Glutamatergic neuron (in vitro differentiated cells): ENCODE results near the gene TRIM21. TPM values are rescaled to one million over a fixed set of nuclear protein-coding genes. Genes with fewer than 3 reads are reported as not detected.
"Not testable (repeated sequence)": the region's sequence is repeated elsewhere in the genome, so short reads cannot be mapped to it uniquely, and the experiment has no call there.

Experiments used
- DNase-seq: peaks from one replicate; pipeline ENCODE4 v3.0.0; 2022
- H3K27ac Mint-ChIP-seq: one replicate; pipeline ENCODE4 v1.8.0; 2020; ENCODE audit warnings: mild to moderate bottlenecking, mixed read lengths, inconsistent platforms; ENCODE audit not compliant: unreplicated experiment
- H3K27me3 Mint-ChIP-seq: one replicate; pipeline ENCODE4 v1.8.0; 2020; ENCODE audit warnings: mild to moderate bottlenecking, moderate library complexity, mixed read lengths, inconsistent platforms; ENCODE audit not compliant: unreplicated experiment
- H3K36me3 Mint-ChIP-seq: one replicate; pipeline ENCODE4 v1.8.0; 2020; ENCODE audit warnings: mild to moderate bottlenecking, mixed read lengths, inconsistent platforms; ENCODE audit not compliant: unreplicated experiment
- H3K4me1 Mint-ChIP-seq: one replicate; pipeline ENCODE4 v1.8.0; 2020; ENCODE audit warnings: mild to moderate bottlenecking, low read depth, mixed read lengths, inconsistent platforms; ENCODE audit not compliant: unreplicated experiment
- H3K4me3 Mint-ChIP-seq: one replicate; pipeline ENCODE4 v1.8.0; 2020; ENCODE audit warnings: mild to moderate bottlenecking, mixed read lengths, inconsistent platforms; ENCODE audit not compliant: unreplicated experiment
- H3K9me3 Mint-ChIP-seq: one replicate; pipeline ENCODE4 v1.8.0; 2020; ENCODE audit warnings: mild to moderate bottlenecking, moderate library complexity, mixed read lengths, inconsistent platforms; ENCODE audit not compliant: unreplicated experiment
- total RNA-seq: library from RNA; stranded (reverse); fragmentation: NEBNext Ultra II Directional; extraction: Animal tissue kit (Norgen Biotek cat#: 25700); gene quantifications from one replicate; pipeline ENCODE4 v1.2.1, GENCODE V29; 2021; ENCODE audit not compliant: unreplicated experiment
- TF ChIP-seq, protein P1 (sequence below): fragments of 200-600 bp; sonication (generic); IDR thresholded peaks from one replicate; pipeline ENCODE4 v1.5.0; 2021; ENCODE audit not compliant: partially characterized antibody, unreplicated experiment

The TRIM21 gene
- total RNA-seq, 1 donor from 2014 or later, result 8.3 TPM

DNA sequence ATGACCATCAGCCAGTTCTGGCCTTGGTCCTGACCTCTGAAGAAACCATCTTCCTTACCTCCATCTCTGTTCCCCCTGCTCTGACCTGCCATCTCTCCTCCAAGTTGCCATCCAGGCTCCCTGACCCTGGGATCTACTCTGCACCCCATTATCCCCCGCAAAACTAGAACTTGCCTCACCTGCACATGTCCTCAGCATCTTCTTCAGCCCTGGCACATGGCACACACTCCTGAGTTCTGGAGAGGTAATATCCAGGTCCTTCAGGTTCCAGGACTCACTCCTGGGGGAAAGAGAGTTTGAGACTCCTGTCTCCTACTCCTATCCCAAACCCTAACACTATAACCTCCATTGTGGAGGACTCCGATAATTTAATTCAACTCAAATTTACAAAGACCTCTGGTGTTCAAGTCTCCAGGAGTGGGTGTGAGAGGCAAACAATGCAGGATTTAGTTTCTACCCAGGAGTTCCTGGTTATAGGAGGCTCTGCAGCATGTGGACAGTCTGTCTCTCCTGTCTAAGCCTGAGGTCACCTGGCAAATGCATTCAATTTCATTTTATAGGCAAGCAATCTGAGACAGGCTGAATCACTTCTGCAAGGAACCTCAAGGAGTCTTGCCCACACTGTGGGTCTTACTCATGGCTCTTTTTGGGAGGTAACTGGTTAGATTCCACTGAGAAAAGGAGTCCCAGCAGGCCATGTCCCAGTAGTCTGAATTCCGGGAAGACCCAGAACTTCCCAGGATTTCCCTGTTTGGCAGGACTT lies 7.3 kb downstream of the TRIM21 start:
- no peaks in the 10 kb centered on the region for H3K36me3 Mint-ChIP-seq

DNA sequence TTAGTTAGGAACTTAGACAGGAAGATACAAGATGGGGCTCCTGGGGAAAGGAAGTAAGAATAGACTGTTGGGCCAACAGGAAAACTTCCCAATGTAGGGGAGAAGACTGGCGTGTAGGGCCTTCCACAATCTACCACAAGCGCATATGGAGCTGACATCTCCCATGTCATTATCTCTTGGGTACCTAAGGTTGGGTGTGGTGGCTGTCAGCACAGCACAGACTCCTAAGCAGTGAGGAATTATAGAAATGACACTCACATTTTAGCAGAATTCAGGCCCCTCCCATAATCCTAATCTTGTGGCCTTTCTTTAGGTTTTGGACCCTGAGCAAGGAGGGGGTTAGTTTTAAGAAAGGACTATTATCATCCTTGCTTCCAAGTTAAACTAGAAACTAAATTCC lies 11.6 kb downstream of the TRIM21 start:
- H3K9me3 Mint-ChIP-seq, result peaks cover 2% of the 10 kb centered on the region
- TF ChIP-seq, protein P1, sequence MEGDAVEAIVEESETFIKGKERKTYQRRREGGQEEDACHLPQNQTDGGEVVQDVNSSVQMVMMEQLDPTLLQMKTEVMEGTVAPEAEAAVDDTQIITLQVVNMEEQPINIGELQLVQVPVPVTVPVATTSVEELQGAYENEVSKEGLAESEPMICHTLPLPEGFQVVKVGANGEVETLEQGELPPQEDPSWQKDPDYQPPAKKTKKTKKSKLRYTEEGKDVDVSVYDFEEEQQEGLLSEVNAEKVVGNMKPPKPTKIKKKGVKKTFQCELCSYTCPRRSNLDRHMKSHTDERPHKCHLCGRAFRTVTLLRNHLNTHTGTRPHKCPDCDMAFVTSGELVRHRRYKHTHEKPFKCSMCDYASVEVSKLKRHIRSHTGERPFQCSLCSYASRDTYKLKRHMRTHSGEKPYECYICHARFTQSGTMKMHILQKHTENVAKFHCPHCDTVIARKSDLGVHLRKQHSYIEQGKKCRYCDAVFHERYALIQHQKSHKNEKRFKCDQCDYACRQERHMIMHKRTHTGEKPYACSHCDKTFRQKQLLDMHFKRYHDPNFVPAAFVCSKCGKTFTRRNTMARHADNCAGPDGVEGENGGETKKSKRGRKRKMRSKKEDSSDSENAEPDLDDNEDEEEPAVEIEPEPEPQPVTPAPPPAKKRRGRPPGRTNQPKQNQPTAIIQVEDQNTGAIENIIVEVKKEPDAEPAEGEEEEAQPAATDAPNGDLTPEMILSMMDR, result no peak
- no peak overlapping the region for H3K27ac Mint-ChIP-seq
- no peak for DNase-seq
- peaks cover 4% of the 10 kb centered on the region for H3K27me3 Mint-ChIP-seq
- no peaks in the 10 kb centered on the region for H3K36me3 Mint-ChIP-seq
- H3K4me1 Mint-ChIP-seq, result no peaks in the 10 kb centered on the region
- no peak overlapping the region for H3K4me3 Mint-ChIP-seq

More for the DNA sequence above, 7.3 kb downstream of the TRIM21 start:
- H3K27me3 Mint-ChIP-seq, result peaks cover 13% of the 10 kb centered on the region
- TF ChIP-seq, protein P1, result no peak
- DNase-seq, result no peak
- no peak overlapping the region for H3K4me3 Mint-ChIP-seq
- no peak overlapping the region for H3K27ac Mint-ChIP-seq
- no peaks in the 10 kb centered on the region for H3K4me1 Mint-ChIP-seq
- no peaks in the 10 kb centered on the region for H3K9me3 Mint-ChIP-seq

DNA sequence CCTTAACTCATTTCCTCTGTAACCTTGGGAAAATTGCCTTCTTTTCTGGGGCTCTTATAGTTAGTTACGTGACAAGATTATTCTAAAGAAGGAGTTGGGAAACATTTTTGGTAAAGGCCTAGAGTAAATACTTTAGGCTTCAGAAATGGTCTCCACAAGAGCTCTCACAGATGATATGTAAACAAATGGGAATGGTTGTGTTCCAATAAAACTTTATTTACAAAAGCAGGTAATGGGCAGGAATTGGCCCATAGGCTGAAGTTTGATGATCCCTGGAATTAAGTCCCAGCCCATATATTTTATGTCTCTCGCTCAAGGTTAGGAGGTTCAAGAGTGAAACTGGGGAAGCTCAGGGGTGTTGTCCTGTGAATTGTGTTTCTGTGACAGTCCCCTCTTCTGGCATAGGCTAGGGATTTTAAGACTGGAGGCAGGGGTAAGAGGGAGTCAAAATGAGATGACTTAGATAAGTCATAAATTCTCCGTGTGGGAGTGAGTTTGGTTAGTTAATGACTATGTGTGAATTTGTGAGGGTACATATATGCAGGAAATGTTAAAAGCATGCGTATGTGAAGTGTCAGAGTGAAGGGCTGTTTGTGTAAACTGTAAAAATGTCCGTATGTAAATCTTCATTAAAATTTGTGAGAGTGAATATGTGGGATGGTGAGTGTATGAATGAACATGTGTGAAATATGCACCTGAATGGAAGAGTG lies 17.9 kb downstream of the TRIM21 start:
- DNase-seq, result no peak
- H3K9me3 Mint-ChIP-seq, result peaks cover 2% of the 10 kb centered on the region
- H3K4me3 Mint-ChIP-seq, result no peak overlapping the region
- H3K27me3 Mint-ChIP-seq, result no peaks in the 10 kb centered on the region
- no peak overlapping the region for H3K27ac Mint-ChIP-seq
- no peaks in the 10 kb centered on the region for H3K4me1 Mint-ChIP-seq
- no peaks in the 10 kb centered on the region for H3K36me3 Mint-ChIP-seq
- TF ChIP-seq, protein P1, result no peak

DNA sequence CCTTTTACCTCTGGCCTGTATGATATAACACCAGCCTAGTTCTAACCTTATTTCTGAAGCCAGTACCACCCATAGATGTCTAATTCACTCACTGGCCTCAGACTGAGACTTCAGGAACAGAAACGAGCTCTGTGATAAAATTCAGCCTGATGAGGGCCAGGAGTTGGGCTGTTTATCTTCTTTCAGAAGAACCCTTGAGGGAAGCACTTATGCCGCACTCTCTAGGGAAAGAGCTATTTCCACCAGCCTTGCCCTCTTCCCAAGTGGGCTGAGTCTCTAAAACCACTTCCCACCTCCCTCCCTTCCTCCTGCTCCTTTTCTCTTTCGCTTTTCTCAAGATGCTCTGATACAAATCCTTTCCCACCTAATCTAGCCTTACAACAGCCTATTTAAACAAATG lies 23.3 kb downstream of the TRIM21 start:
- TF ChIP-seq, protein P1, result no peak
- DNase-seq, result no peak
- Mint-ChIP-seq H3K27ac (no peak overlapping the region), H3K4me1 (no peaks in the 10 kb centered on the region), H3K36me3 (no peaks in the 10 kb centered on the region), H3K9me3 (no peaks in the 10 kb centered on the region), H3K27me3 (no peaks in the 10 kb centered on the region), H3K4me3 (no peak overlapping the region)

DNA sequence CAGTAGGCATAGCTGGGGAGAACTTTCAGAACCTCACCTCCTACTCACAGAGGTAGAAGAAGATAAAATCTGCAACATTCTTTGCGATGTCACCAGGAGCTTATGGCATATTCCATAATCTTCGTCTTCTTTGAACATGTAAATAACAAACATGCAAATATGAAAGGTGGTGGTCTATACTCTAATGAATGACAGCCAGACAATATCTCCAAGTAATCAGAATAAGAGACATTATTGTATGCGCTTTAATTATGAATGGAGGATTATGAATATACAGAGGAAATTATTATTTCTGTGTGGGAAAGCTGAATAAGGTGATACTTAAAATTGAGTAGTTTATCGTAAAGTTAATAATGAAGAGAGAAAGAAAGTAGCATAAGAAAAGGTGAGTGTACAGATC lies 25.2 kb downstream of the TRIM21 start, which contains the start of gene OR52B4:
Gene OR52B4, minus strand, starts transcription at position 101 of the 400 bp plus-strand sequence. Its CDS starts 91 bp downstream, at position 10.
- H3K27me3 Mint-ChIP-seq, result no peaks in the 10 kb centered on the region
- H3K4me1 Mint-ChIP-seq, result no peaks in the 10 kb centered on the region
- no peak for DNase-seq
- no peak within 1 kb of the TSS for H3K27ac Mint-ChIP-seq
- no peak within 1 kb of the TSS for H3K4me3 Mint-ChIP-seq
- H3K36me3 Mint-ChIP-seq, result no peaks in the 10 kb centered on the region
- TF ChIP-seq, protein P1, result no peak
- H3K9me3 Mint-ChIP-seq, result peaks cover 2% of the 10 kb centered on the region

DNA sequence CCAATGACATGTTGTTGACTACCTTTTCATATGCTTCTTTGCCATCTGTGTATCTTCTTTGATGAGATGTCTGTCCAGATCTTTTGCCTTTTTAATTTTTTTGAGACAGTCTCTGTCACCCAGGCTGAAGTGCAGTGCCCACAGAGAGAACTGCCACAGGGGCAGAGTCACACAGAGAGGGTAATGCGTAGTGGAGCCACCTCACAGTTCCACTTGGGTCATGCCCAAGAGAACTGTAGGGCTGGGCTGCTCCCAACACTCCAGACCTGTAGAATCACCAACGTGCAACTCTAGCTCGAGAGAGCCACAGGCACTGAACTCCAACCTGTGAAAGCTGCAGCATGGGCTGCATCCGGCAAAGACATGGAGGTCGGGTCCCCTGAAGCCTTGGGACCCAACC lies 45.4 kb downstream of the TRIM21 start:
- not testable (repeated sequence) for H3K4me1 Mint-ChIP-seq, H3K36me3 Mint-ChIP-seq, H3K9me3 Mint-ChIP-seq, H3K27me3 Mint-ChIP-seq, H3K4me3 Mint-ChIP-seq, DNase-seq, H3K27ac Mint-ChIP-seq

DNA sequence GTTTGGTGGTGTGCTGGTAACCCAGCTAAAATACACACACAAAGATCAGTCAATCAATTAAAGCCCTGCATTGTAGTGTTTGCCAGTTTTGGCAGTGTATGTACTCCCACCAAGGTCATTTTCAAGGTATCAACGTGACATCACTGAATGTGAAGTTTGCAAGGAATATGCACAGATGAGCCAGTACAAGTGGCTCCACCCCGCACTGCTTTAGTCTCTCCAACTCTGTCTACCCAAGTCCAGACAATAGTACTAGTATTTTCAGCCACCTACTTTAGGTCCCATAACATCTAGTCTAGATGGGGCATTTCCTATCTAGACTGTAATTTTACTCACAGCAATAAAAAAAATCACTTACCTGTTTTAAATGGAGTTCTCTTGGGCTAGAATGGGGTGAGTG lies 48.1 kb downstream of the TRIM21 start:
- H3K4me3 Mint-ChIP-seq, H3K36me3 Mint-ChIP-seq, DNase-seq, H3K27me3 Mint-ChIP-seq, H3K27ac Mint-ChIP-seq, H3K9me3 Mint-ChIP-seq, H3K4me1 Mint-ChIP-seq: not testable (repeated sequence)
